GM12873 (cell line): ENCODE measurements around the gene TEX53.

Source experiments
- CTCF ChIP-seq: IDR thresholded peaks from 2 replicates; pipeline ENCODE4 v1.5.1; 2012; ENCODE audit warnings: low read depth, mild to moderate bottlenecking, moderate library complexity, low read length, control low read depth; ENCODE audit not compliant: insufficient read depth; ENCODE audit errors: missing control alignments

TEX53 gene

GRCh38 chr9:114678795-114679194 lies 21.2 kb upstream of the TEX53 start:
- TF ChIP-seq CTCF, result no peak

- no peak for TF ChIP-seq CTCF
These were observed 20.5 kb upstream of the TEX53 start for GRCh38 chr9:114678130-114678529.

GRCh38 chr9:114677418-114677817 lies 19.8 kb upstream of the TEX53 start:
- TF ChIP-seq CTCF, result no peak

- no peak for TF ChIP-seq CTCF
These were observed 19.3 kb upstream of the TEX53 start for GRCh38 chr9:114676901-114677300.

GRCh38 chr9:114674798-114675540 lies 17.4 kb upstream of the TEX53 start:
- no peak for TF ChIP-seq CTCF

- TF ChIP-seq CTCF, result no peak
These were observed 16.6 kb upstream of the TEX53 start for GRCh38 chr9:114674076-114674797.

- no peak for TF ChIP-seq CTCF
These were observed 14.0 kb upstream of the TEX53 start for GRCh38 chr9:114671605-114672004.
